Measurements from ENCODE around the gene JMJD1C.

- no peak for TF ChIP-seq CTCF (conservative IDR thresholded peaks at IDR 0.05)
- TF ChIP-seq ZFX (IDR thresholded peaks at IDR 0.05), result no peak
Observed at GRCh38 chr10:63343476-63343875, 122.3 kb downstream of the JMJD1C start.

Measured in C4-2B (cell line).